GM12873 (cell line): ENCODE measurements around the gene TRABD2B.

Experiments
- TF ChIP-seq, protein P1 (sequence below): IDR thresholded peaks from 2 replicates; pipeline ENCODE4 v1.5.1; 2012; ENCODE audit warnings: low read depth, mild to moderate bottlenecking, moderate library complexity, low read length, control low read depth; ENCODE audit not compliant: insufficient read depth; ENCODE audit errors: missing control alignments

Gene TRABD2B

DNA sequence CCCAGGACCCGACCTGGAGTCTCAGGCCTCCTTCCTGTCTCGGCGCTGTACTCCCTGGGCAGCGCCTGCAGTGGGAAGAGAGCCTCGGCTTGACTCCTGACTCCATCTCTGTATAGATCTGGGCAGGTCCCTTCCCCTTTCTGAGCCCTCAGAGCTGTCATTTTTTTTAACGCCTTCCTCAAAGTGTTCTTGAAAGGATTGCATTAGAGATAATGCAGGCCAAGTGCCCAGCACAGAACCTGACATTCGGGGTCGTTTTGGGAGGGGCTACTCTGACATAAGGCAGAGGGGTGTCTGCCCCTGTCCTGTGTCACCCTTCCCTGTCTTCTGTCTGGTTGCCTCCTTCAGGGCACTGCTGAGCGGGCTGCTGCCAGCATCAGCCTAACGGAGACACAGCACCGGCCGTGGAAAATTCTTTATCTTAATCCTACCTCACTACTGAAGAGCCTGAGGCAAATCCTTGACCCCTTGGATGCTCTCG lies 271.6 kb downstream of the TRABD2B start:
- TF ChIP-seq, protein P1, sequence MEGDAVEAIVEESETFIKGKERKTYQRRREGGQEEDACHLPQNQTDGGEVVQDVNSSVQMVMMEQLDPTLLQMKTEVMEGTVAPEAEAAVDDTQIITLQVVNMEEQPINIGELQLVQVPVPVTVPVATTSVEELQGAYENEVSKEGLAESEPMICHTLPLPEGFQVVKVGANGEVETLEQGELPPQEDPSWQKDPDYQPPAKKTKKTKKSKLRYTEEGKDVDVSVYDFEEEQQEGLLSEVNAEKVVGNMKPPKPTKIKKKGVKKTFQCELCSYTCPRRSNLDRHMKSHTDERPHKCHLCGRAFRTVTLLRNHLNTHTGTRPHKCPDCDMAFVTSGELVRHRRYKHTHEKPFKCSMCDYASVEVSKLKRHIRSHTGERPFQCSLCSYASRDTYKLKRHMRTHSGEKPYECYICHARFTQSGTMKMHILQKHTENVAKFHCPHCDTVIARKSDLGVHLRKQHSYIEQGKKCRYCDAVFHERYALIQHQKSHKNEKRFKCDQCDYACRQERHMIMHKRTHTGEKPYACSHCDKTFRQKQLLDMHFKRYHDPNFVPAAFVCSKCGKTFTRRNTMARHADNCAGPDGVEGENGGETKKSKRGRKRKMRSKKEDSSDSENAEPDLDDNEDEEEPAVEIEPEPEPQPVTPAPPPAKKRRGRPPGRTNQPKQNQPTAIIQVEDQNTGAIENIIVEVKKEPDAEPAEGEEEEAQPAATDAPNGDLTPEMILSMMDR, result no peak

GRCh38 chr1:47725000-47725473 lies 272.1 kb downstream of the TRABD2B start:
- TF ChIP-seq, protein P1, result no peak

GRCh38 chr1:47724432-47724999 lies 272.7 kb downstream of the TRABD2B start:
- TF ChIP-seq, protein P1, result no peak

GRCh38 chr1:47722909-47723580 lies 274.1 kb downstream of the TRABD2B start:
- TF ChIP-seq, protein P1, result no peak

GRCh38 chr1:47722101-47722500 lies 275.1 kb downstream of the TRABD2B start:
- TF ChIP-seq, protein P1, result no peak

- TF ChIP-seq, protein P1, result no peak
Measured at GRCh38 chr1:47720111-47720510, 277.1 kb downstream of the TRABD2B start.

- TF ChIP-seq, protein P1, result no peak
Measured at GRCh38 chr1:47717341-47717740, 279.8 kb downstream of the TRABD2B start.
